ENCODE results near the gene KCNQ1OT1. TPM values are rescaled to one million over a fixed set of nuclear protein-coding genes. Genes with fewer than 3 reads are reported as not detected.
"Not testable (repeated sequence)": the region's sequence is repeated elsewhere in the genome, so short reads cannot be mapped to it uniquely, and the experiment has no call there.

The KCNQ1OT1 gene
- total and polyA plus RNA-seq, 2 experiments from 2014 or later: 2.3 to 8.8 TPM

DNA sequence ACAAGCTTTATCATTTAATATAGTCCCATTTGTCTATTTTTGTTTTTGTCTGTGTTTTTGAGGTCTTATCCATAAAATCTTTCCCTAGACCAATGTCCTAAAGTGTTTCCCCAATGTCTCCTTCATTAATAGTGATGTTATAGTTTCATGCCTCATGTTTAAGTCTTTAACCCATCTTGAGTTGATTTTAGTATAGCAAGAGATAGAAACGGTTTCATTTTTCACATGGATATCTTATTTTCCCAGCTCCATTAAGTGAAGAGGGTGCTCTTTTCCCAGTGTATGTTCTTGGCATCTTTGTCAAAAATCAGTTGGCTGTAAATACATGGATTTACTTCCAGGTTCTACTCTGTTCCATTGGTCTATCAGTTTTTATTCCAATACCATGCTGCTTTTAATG lies 58.2 kb downstream of the KCNQ1OT1 start:
- no peaks in the 10 kb centered on the region for H3K27me3 ChIP-seq
- no peak for DNase-seq (ENCODE audit: low read depth in 1 of 2, low spot score in 1 of 2)
- no peaks in the 10 kb centered on the region for H3K4me1 ChIP-seq (ENCODE audit: low read depth)
- H3K27ac ChIP-seq: no peak overlapping the region
- TF ChIP-seq, protein P1, sequence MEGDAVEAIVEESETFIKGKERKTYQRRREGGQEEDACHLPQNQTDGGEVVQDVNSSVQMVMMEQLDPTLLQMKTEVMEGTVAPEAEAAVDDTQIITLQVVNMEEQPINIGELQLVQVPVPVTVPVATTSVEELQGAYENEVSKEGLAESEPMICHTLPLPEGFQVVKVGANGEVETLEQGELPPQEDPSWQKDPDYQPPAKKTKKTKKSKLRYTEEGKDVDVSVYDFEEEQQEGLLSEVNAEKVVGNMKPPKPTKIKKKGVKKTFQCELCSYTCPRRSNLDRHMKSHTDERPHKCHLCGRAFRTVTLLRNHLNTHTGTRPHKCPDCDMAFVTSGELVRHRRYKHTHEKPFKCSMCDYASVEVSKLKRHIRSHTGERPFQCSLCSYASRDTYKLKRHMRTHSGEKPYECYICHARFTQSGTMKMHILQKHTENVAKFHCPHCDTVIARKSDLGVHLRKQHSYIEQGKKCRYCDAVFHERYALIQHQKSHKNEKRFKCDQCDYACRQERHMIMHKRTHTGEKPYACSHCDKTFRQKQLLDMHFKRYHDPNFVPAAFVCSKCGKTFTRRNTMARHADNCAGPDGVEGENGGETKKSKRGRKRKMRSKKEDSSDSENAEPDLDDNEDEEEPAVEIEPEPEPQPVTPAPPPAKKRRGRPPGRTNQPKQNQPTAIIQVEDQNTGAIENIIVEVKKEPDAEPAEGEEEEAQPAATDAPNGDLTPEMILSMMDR (IDR thresholded peaks at IDR 0.05; ENCODE audit: low read depth, low read length): no peak
- H3K36me3 ChIP-seq: no peaks in the 10 kb centered on the region
- no peak overlapping the region for H3K4me3 ChIP-seq
- H3K9me3 ChIP-seq (ENCODE audit: low read depth): no peaks in the 10 kb centered on the region

GRCh38 chr11:2639763-2640162 lies 60.0 kb downstream of the KCNQ1OT1 start:
- H3K27me3 ChIP-seq; H3K9me3 ChIP-seq (ENCODE audit: low read depth); H3K36me3 ChIP-seq; H3K4me1 ChIP-seq (ENCODE audit: low read depth); DNase-seq (ENCODE audit: low read depth in 1 of 2, low spot score in 1 of 2); H3K27ac ChIP-seq; H3K4me3 ChIP-seq: not testable (repeated sequence)

DNA sequence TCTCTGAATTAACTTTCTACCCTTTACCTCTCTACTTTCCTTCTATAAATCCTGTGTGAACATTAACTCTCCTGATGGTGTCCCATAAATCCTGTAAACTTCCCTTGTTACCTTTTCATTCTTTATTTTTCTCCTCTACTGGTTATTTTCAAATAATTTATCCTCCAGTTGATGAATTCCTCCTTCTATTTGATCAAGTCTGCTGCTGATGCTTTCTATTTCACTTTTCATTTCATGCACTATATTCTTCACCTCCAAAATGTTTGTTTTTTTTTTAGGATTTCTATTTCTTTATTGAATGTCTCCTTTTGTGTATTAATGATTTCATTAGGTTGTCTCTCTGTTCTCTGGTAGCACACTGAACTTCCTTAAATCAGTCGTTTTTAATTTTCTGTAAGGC lies 68.6 kb downstream of the KCNQ1OT1 start:
- H3K9me3 ChIP-seq (ENCODE audit: low read depth): no peaks in the 10 kb centered on the region
- TF ChIP-seq, protein P1 (IDR thresholded peaks at IDR 0.05; ENCODE audit: low read depth, low read length): no peak
- H3K4me3 ChIP-seq: no peak overlapping the region

DNA sequence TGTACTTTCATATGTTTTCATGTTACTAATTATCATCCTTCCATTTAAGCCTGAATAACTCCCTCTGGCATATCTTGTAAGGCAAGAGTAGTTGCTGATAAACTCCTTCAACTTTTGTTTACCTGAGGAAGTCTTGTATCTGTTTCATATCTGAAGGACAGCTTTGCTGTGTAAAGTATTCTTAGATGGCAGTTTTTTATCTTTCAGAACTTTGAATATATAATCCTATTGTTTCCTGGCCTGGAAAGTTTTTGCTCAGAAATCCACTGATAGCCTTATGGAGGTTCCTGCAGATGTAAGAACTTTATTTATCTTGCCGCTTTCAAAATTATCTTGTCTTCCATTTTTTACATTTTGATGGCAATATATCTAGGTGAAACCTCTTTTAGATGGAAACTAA lies 69.1 kb downstream of the KCNQ1OT1 start:
- no peak for DNase-seq (ENCODE audit: low read depth in 1 of 2, low spot score in 1 of 2)
- Histone ChIP-seq H3K4me1 (ENCODE audit: low read depth) (no peaks in the 10 kb centered on the region), H3K4me3 (no peak overlapping the region), H3K27ac (no peak overlapping the region), H3K9me3 (ENCODE audit: low read depth) (no peaks in the 10 kb centered on the region), H3K36me3 (no peaks in the 10 kb centered on the region), H3K27me3 (no peaks in the 10 kb centered on the region)
- TF ChIP-seq, protein P1 (IDR thresholded peaks at IDR 0.05; ENCODE audit: low read depth, low read length): no peak

More for the DNA sequence above, 68.6 kb downstream of the KCNQ1OT1 start:
- Histone ChIP-seq H3K27me3 (no peaks in the 10 kb centered on the region), H3K36me3 (no peaks in the 10 kb centered on the region), H3K4me1 (ENCODE audit: low read depth) (no peaks in the 10 kb centered on the region), H3K27ac (no peak overlapping the region)
- DNase-seq (ENCODE audit: low read depth in 1 of 2, low spot score in 1 of 2): no peak

GRCh38 chr11:2625183-2625582 lies 74.6 kb downstream of the KCNQ1OT1 start:
- H3K27me3 ChIP-seq: no peaks in the 10 kb centered on the region
- H3K9me3 ChIP-seq (ENCODE audit: low read depth): no peaks in the 10 kb centered on the region

DNA sequence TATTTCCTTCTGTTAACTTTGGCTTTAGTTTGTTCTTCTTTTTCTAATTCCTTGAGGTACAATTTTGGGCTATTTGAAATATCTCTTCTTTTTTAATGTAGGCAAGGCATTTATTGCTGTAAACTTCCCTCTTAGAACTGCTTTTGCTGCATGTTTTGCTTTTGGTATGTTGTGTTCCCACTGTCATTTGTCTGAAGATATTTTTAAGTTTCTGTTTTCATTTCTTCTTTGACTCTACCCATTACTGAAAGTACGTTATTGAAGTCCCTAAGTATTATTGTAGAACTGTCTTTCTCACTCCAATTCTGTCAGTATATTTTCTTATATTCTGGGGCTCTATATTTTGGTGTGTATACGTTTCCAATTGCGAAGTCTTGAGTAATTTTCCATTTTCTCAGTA lies 77.9 kb downstream of the KCNQ1OT1 start:
- H3K27me3 ChIP-seq: no peaks in the 10 kb centered on the region
- TF ChIP-seq, protein P1 (IDR thresholded peaks at IDR 0.05; ENCODE audit: low read depth, low read length): no peak
- no peak for DNase-seq (ENCODE audit: low read depth in 1 of 2, low spot score in 1 of 2)
- no peaks in the 10 kb centered on the region for H3K9me3 ChIP-seq (ENCODE audit: low read depth)
- no peaks in the 10 kb centered on the region for H3K4me1 ChIP-seq (ENCODE audit: low read depth)
- H3K4me3 ChIP-seq: no peak overlapping the region
- no peaks in the 10 kb centered on the region for H3K36me3 ChIP-seq
- no peak overlapping the region for H3K27ac ChIP-seq

More at GRCh38 chr11:2625183-2625582, 74.6 kb downstream of the KCNQ1OT1 start:
- H3K36me3 ChIP-seq: no peaks in the 10 kb centered on the region
- no peak overlapping the region for H3K4me3 ChIP-seq
- no peak overlapping the region for H3K27ac ChIP-seq
- no peak for DNase-seq (ENCODE audit: low read depth in 1 of 2, low spot score in 1 of 2)
- H3K4me1 ChIP-seq (ENCODE audit: low read depth): no peaks in the 10 kb centered on the region
- TF ChIP-seq, protein P1 (IDR thresholded peaks at IDR 0.05; ENCODE audit: low read depth, low read length): no peak

Data from cardiac muscle cell (in vitro differentiated cells and primary cell).